ENCODE results near the gene CDPF1. TPM values are rescaled to one million over a fixed set of nuclear protein-coding genes. Genes with fewer than 3 reads are reported as not detected.
A peak's percentile ranks its signal among the peaks of the same experiment; 100 is the strongest.

The CDPF1 gene
- total and polyA plus RNA-seq, 10 donors, result 7.7 to 19.6 (median 9.5) TPM

DNA sequence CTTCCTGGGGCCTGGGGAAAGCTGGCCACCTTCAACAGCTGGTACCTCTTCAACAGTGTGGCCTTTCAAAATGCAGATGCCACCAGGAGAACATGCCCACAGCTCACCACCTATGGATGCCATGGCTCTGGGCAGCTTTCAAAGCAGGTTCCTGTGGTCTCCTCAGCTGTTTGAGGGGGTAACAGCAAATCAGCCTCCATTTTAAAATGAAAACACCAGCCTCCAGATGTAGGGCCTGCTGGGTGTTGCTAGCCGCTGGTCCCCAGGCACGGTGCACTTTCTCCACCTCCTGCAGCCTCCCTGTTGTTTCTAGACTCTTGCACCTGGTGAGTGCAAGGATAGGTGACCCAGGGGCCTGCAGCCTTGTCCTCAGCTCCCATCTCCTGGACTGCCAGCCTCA is 10.0 kb downstream of the CDPF1 start:
- Histone ChIP-seq H3K4me3 (no peak overlapping the region), H3K36me3 (peaks cover 0 to 68% (median 13%) of the 10 kb centered on the region in 6 donors), H3K27me3 (replicated peaks in 1 of 7) (no peaks in the 10 kb centered on the region), H3K4me1 (peaks cover 4 to 44% (median 25%) of the 10 kb centered on the region in 6 donors), H3K9me3 (no peaks in the 10 kb centered on the region), H3K27ac (peak overlapping the region in 4 of 8 donors; percentile 1 to 60 (median 31))
- no peak for DNase-seq
- TF ChIP-seq POLR2AphosphoS5 (IDR thresholded peaks at IDR 0.05) (no peak), POLR2A (IDR thresholded peaks at IDR 0.05) (no peak), CTCF (IDR thresholded peaks at IDR 0.05 in 8 of 11, conservative IDR thresholded peaks at IDR 0.05 in 3 of 11) (no peak)
- intact Hi-C loops (cut with DNase I; ENCODE audit: low total_unique reads), result no loop called here
- WGBS, 5 donors, result 58 to 94% (median 86%) methylated on average over 2 of the region's 2 CpGs

- intact Hi-C loops (cut with DNase I; ENCODE audit: low total_unique reads), result loop anchor here (10.0 kb wide), 1 partner anchor 75 kb away; no protein-coding TSS in a partner anchor
- H3K4me1 ChIP-seq, result peaks cover 4 to 43% (median 25%) of the 10 kb centered on the region in 6 donors
- H3K9me3 ChIP-seq, result no peaks in the 10 kb centered on the region
- 38 to 60% (median 44%) methylated on average over 17 to 20 of the region's 20 CpGs for WGBS, 5 donors
- H3K36me3 ChIP-seq, result peaks cover 0 to 68% (median 7%) of the 10 kb centered on the region in 6 donors
- no peak overlapping the region for H3K4me3 ChIP-seq
- TF ChIP-seq CTCF (IDR thresholded peaks at IDR 0.05 in 8 of 11, conservative IDR thresholded peaks at IDR 0.05 in 3 of 11) (no peak), POLR2AphosphoS5 (IDR thresholded peaks at IDR 0.05) (peak in 1 of 3 donors; percentile 12), POLR2A (IDR thresholded peaks at IDR 0.05) (no peak)
- peak overlapping the region in 4 of 8 donors; percentile 1 to 60 (median 18) for H3K27ac ChIP-seq
- peak; percentile 53 for DNase-seq
- H3K27me3 ChIP-seq (replicated peaks in 1 of 7), result no peaks in the 10 kb centered on the region
Measured at GRCh38 chr22:46239261-46240048, 10.6 kb downstream of the CDPF1 start.

DNA sequence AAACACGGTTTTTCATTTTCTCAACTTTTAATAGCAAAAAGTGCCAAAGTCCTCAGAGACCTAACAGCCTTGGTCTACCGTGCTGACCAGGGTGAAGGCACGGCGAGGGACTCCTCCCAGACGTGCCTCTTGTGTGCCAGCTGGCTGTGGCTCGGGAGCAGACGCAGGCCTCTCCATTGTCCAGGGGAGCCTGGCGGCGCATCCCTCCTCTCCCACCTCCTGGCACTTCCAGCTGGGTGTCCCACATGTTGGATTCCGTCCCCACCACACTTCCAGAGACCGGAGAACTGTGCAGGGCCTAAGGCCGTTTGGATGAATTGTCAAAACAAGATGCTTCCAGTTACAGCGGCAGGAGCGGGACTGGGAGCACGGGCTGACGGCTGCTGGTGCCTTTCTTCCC is 11.6 kb downstream of the CDPF1 start:
- Histone ChIP-seq H3K4me3 (no peak overlapping the region), H3K9me3 (no peaks in the 10 kb centered on the region), H3K27ac (no peak overlapping the region), H3K36me3 (peaks cover 0 to 64% (median 3%) of the 10 kb centered on the region in 6 donors), H3K27me3 (replicated peaks in 1 of 7) (no peaks in the 10 kb centered on the region), H3K4me1 (peaks cover 4 to 48% (median 27%) of the 10 kb centered on the region in 6 donors)
- peak; percentile 54 for DNase-seq
- WGBS, 5 donors, result 91 to 96% (median 95%) methylated on average over 14 to 16 of the region's 16 CpGs
- intact Hi-C loops (cut with DNase I; ENCODE audit: low total_unique reads), result loop anchor here (10.0 kb wide), 1 partner anchor 74 kb away; no protein-coding TSS in a partner anchor
- TF ChIP-seq CTCF (IDR thresholded peaks at IDR 0.05 in 8 of 11, conservative IDR thresholded peaks at IDR 0.05 in 3 of 11) (no peak), POLR2A (IDR thresholded peaks at IDR 0.05) (no peak), POLR2AphosphoS5 (IDR thresholded peaks at IDR 0.05) (no peak)

- H3K27ac ChIP-seq, result no peak overlapping the region
- TF ChIP-seq POLR2A (IDR thresholded peaks at IDR 0.05) (no peak), CTCF (IDR thresholded peaks at IDR 0.05 in 8 of 11, conservative IDR thresholded peaks at IDR 0.05 in 3 of 11) (no peak), POLR2AphosphoS5 (IDR thresholded peaks at IDR 0.05) (no peak)
- no peak for DNase-seq
- H3K4me1 ChIP-seq, result peaks cover 4 to 49% (median 34%) of the 10 kb centered on the region in 6 donors
- intact Hi-C loops (cut with DNase I; ENCODE audit: low total_unique reads), result loop anchor here (10.0 kb wide), 1 partner anchor 73 kb away; no protein-coding TSS in a partner anchor
- 90 to 98% (median 93%) methylated on average over 12 of the region's 12 CpGs for WGBS, 5 donors
- no peaks in the 10 kb centered on the region for H3K9me3 ChIP-seq
- H3K4me3 ChIP-seq, result no peak overlapping the region
- no peaks in the 10 kb centered on the region for H3K27me3 ChIP-seq (replicated peaks in 1 of 7)
- peaks cover 0 to 56% (median 3%) of the 10 kb centered on the region in 6 donors for H3K36me3 ChIP-seq
Measured at GRCh38 chr22:46237453-46238124, 12.5 kb downstream of the CDPF1 start.
